Kidney (tissue), 14 donors: ENCODE data around the gene MOG. TPM values are rescaled to one million over a fixed set of nuclear protein-coding genes. Genes with fewer than 3 reads are reported as not detected.

ENCODE experiments used
- DNase-seq, 5 donors: peaks; one replicate each; pipeline ENCODE4 v3.0.0-alpha.2; 2013 to 2020
- FAIRE-seq: peaks from 2 replicates; lab custom pipeline; 2012; peaks lifted over from hg19 to GRCh38; lab: Jason Lieb, UNC
- H3K27ac ChIP-seq, 2 donors: one replicate each; pipeline ENCODE4 v1.7.0; 2013; ENCODE audit warnings: low read depth in 2 of 2, low read length in 2 of 2, inconsistent platforms in 1 of 2
- H3K27me3 ChIP-seq: one replicate; pipeline ENCODE4 v1.7.1; 2013; ENCODE audit warnings: low read length, inconsistent platforms; ENCODE audit not compliant: control insufficient read depth, insufficient read depth
- H3K36me3 ChIP-seq, 3 donors: one replicate each; pipeline versions ENCODE4 v1.7.0 to v1.7.1; 2013; ENCODE audit warnings: low read length in 3 of 3, control low read depth in 1 of 3, inconsistent platforms in 1 of 3; ENCODE audit not compliant: insufficient read depth in 3 of 3, control insufficient read depth in 2 of 3
- H3K4me1 ChIP-seq, 3 donors: one replicate each; pipeline versions ENCODE4 v1.7.0 to v1.7.1; 2013; ENCODE audit warnings: low read length in 3 of 3, inconsistent platforms in 1 of 3, low read depth in 1 of 3; ENCODE audit not compliant: control insufficient read depth in 2 of 3, insufficient read depth in 2 of 3
- H3K4me3 ChIP-seq, 3 donors: one replicate each; pipeline versions ENCODE4 v1.7.0 to v1.8.1; 2013; ENCODE audit warnings: low read length in 3 of 3, control low read depth in 1 of 3, inconsistent platforms in 1 of 3
- H3K9ac ChIP-seq, 3 donors: one replicate each; pipeline versions ENCODE4 v1.7.0 to v1.7.1; 2013; ENCODE audit warnings: low read length in 3 of 3, control low read depth in 1 of 3, inconsistent platforms in 1 of 3
- H3K9me3 ChIP-seq, 3 donors: one replicate each; pipeline versions ENCODE4 v1.7.0 to v1.7.1; 2013; ENCODE audit warnings: low read length in 3 of 3, control low read depth in 1 of 3, inconsistent platforms in 1 of 3; ENCODE audit not compliant: control insufficient read depth in 2 of 3, insufficient read depth in 1 of 3
- intact Hi-C: fragments of 100-400 bp; cut with DNase I; formaldehyde crosslinking; loops from one replicate; pipeline ENCODE4 v1.11.1; 2022
- polyA plus RNA-seq: library from polyadenylated mRNA; stranded (reverse); fragments of 350-450 nt; fragmentation: Illumina TruSeq; extraction: RNeasy Lipid Tissue Mini Kit (QIAGEN cat#74804); gene quantifications from one replicate; pipeline ENCODE4 v1.2.3, GENCODE V29; 2014; ENCODE audit warnings: low read depth, low replicate concordance; ENCODE audit not compliant: insufficient read depth
- total RNA-seq: library from RNA; stranded (reverse); fragmentation: NEBNext Ultra II Directional; extraction: Animal tissue kit (Norgen Biotek cat#: 25700); gene quantifications from one replicate; pipeline ENCODE4 v1.2.1, GENCODE V29; 2021
- TF ChIP-seq, protein P1 (sequence below): IDR thresholded peaks from 3 replicates; pipeline ENCODE4 v1.5.1; 2012; ENCODE audit warnings: mild to moderate bottlenecking, moderate library complexity, borderline replicate concordance; ENCODE audit not compliant: insufficient read depth; ENCODE audit errors: extremely low read depth
- donor health status: control.
- donor health status: control.
- donor health status: control.
- donor health status: control.
- donor health status: control.
- donor health status: DM: yes; HTN: yes; CAD: no.
- donor health status: Normal renal cell carcinoma (clear cell type).

The MOG gene
- total and polyA plus RNA-seq, 2 donors from 2014 or later, result not detected

DNA sequence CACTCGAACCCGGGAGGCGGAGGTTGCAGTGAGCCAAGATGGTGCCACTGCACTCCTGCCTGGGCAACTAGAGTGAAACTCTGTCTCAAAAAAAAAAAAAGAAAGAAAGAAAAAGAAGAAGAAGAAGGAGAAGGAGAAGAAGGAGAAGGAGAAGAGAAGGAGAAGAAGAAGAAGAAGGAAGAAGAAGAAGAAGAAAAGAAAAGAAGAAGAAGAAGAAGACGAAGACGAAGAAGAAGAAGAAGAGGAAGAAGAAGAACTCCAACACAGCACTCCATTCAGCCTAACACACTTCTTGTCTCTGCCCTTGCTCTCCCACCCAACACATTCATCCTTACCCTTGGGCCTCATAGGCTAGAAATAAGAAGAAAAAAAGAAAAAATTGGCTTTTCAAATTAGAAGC is 17.1 kb downstream of the MOG start:
- no peaks in the 10 kb centered on the region for H3K36me3 ChIP-seq
- FAIRE-seq (no peak), DNase-seq (no peak)
- H3K27ac ChIP-seq, result no peak overlapping the region
- TF ChIP-seq, protein P1, sequence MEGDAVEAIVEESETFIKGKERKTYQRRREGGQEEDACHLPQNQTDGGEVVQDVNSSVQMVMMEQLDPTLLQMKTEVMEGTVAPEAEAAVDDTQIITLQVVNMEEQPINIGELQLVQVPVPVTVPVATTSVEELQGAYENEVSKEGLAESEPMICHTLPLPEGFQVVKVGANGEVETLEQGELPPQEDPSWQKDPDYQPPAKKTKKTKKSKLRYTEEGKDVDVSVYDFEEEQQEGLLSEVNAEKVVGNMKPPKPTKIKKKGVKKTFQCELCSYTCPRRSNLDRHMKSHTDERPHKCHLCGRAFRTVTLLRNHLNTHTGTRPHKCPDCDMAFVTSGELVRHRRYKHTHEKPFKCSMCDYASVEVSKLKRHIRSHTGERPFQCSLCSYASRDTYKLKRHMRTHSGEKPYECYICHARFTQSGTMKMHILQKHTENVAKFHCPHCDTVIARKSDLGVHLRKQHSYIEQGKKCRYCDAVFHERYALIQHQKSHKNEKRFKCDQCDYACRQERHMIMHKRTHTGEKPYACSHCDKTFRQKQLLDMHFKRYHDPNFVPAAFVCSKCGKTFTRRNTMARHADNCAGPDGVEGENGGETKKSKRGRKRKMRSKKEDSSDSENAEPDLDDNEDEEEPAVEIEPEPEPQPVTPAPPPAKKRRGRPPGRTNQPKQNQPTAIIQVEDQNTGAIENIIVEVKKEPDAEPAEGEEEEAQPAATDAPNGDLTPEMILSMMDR, result no peak
- intact Hi-C loops, result no loop called here
- H3K4me1 ChIP-seq, result no peaks in the 10 kb centered on the region
- H3K9ac ChIP-seq, result no peak overlapping the region
- H3K9me3 ChIP-seq, result no peaks in the 10 kb centered on the region
- no peaks in the 10 kb centered on the region for H3K27me3 ChIP-seq
- H3K4me3 ChIP-seq, result no peak overlapping the region

DNA sequence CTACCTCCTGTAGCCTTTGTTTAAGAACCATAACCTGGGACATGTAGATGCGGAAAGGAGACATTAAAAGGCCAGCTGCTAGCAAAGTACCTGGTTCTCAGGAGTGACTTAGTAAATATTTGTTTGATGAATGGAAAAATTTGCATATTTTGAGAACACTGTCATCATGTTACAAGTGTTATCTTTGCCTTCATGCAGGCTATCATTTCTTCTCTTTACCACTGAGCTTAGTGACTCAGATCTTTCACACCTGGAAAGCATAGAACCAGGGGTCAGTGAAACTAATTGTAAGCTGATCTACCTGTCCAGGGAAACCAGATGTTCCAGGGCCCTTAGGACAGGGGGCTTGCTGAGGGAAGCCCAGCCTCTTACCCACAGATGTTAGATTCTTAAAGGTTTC is 18.7 kb downstream of the MOG start:
- Histone ChIP-seq H3K4me1 (no peaks in the 10 kb centered on the region), H3K9me3 (no peaks in the 10 kb centered on the region), H3K27me3 (no peaks in the 10 kb centered on the region), H3K9ac (no peak overlapping the region), H3K27ac (no peak overlapping the region), H3K36me3 (no peaks in the 10 kb centered on the region), H3K4me3 (no peak overlapping the region)
- DNase-seq (no peak), FAIRE-seq (no peak)
- intact Hi-C loops, result no loop called here
- TF ChIP-seq, protein P1, result no peak

DNA sequence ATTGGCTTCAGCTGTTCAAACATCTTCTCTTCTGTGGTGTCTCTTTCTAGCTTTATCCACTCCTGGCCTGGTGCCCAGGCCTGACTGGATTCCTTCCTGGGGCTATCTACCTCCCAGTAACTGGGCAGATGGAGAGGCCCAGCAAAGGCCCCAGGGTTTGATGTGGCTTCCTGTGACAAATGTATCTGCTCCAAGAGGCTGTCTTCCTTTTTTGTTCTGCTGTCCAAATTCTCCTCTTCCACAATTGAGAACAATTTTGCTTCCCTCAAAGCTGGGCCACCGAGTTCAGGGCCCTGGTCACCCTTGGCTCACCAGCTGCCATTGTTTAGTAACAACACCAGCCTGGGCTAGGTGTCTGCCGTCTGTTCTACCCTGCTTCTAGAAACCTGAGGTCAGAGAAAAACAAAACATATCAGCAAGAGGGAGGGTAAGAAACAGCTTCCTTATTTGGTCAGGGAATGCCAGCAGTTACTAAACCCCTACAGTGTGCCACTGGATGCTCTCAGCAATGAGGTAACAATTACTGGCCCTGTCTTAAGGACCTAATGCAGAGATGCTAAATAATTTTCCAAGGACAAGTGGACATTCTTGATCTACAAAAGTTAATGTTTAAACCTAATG is 20.2 kb downstream of the MOG start:
- intact Hi-C loops, result no loop called here
- Histone ChIP-seq H3K36me3 (no peaks in the 10 kb centered on the region), H3K9ac (no peak overlapping the region), H3K27ac (no peak overlapping the region), H3K27me3 (no peaks in the 10 kb centered on the region), H3K9me3 (no peaks in the 10 kb centered on the region), H3K4me3 (no peak overlapping the region), H3K4me1 (no peaks in the 10 kb centered on the region)
- TF ChIP-seq, protein P1, result no peak
- DNase-seq (peak in 1 of 5 donors; percentile 16), FAIRE-seq (no peak)

DNA sequence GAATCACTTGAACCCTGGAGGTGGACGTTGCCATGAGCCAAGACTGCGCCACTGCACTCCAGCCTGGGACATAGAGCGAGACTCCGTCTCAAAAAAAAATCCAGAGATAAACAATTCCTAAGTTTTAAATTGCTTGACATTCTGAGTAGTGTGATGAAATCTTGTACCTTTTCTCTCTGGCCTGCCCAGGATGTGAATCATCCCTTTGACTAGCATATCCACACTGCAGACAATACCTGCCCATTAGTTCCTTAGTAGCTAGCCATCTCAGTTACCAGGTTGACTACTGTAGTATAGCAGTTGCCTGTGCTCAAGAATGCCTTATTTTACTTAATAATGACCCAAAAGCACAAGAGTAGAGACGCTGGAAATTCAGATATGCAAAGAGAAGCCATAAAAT is 21.2 kb downstream of the MOG start:
- TF ChIP-seq, protein P1, result no peak
- no peak overlapping the region for H3K4me3 ChIP-seq
- intact Hi-C loops, result no loop called here
- no peaks in the 10 kb centered on the region for H3K9me3 ChIP-seq
- H3K36me3 ChIP-seq, result no peaks in the 10 kb centered on the region
- H3K27ac ChIP-seq, result no peak overlapping the region
- H3K9ac ChIP-seq, result no peak overlapping the region
- H3K4me1 ChIP-seq, result no peaks in the 10 kb centered on the region
- FAIRE-seq (no peak), DNase-seq (no peak)
- H3K27me3 ChIP-seq, result no peaks in the 10 kb centered on the region
